Type B pancreatic cell (in vitro differentiated cells): ENCODE results near the gene MATCAP1. TPM values are rescaled to one million over a fixed set of nuclear protein-coding genes. Genes with fewer than 3 reads are reported as not detected.

Experiments
- DNase-seq: peaks from one replicate; pipeline ENCODE4 v3.0.0; 2021; ENCODE audit warnings: mixed read lengths; ENCODE audit not compliant: unreplicated experiment; ENCODE audit errors: extremely low spot score
- H3K27ac Mint-ChIP-seq: 2 replicates; pipeline ENCODE4 v1.8.0; 2021; ENCODE audit warnings: mild to moderate bottlenecking, mixed read lengths
- H3K27me3 Mint-ChIP-seq: 2 replicates; pipeline ENCODE4 v1.8.0; 2021; ENCODE audit warnings: mixed read lengths
- H3K36me3 Mint-ChIP-seq: 2 replicates; pipeline ENCODE4 v1.8.0; 2021; ENCODE audit warnings: mixed read lengths
- H3K4me1 Mint-ChIP-seq: one replicate; pipeline ENCODE4 v1.8.0; 2021; ENCODE audit warnings: mixed read lengths; ENCODE audit not compliant: unreplicated experiment
- H3K4me3 Mint-ChIP-seq: 2 replicates; pipeline ENCODE4 v1.8.0; 2021; ENCODE audit warnings: mild to moderate bottlenecking, mixed read lengths
- H3K9me3 Mint-ChIP-seq: 2 replicates; pipeline ENCODE4 v1.8.0; 2021; ENCODE audit warnings: mixed read lengths
- long read RNA-seq: library from polyadenylated mRNA; unstranded; transcript quantifications from one replicate; pipeline ENCODE4 v2.0.0, GENCODE V29; 2020
- total RNA-seq: library from RNA; stranded (reverse); gene quantifications from 2 replicates; pipeline ENCODE4 v1.2.1, GENCODE V29; 2021; ENCODE audit warnings: low replicate concordance
- TF ChIP-seq, protein P1 (sequence below): fragments of 200-600 bp; sonication (generic); conservative IDR thresholded peaks from 2 replicates; pipeline ENCODE4 v1.5.0; 2021; ENCODE audit warnings: antibody characterized with exemption, mild to moderate bottlenecking

Gene MATCAP1
- 43.5 and 77.8 TPM in 2 replicates for total RNA-seq
- long read RNA-seq, partial matches to known transcripts: 0 of 1 reads
- long read RNA-seq, other reads (novel, unspliced or antisense): 0 of 1 reads

DNA sequence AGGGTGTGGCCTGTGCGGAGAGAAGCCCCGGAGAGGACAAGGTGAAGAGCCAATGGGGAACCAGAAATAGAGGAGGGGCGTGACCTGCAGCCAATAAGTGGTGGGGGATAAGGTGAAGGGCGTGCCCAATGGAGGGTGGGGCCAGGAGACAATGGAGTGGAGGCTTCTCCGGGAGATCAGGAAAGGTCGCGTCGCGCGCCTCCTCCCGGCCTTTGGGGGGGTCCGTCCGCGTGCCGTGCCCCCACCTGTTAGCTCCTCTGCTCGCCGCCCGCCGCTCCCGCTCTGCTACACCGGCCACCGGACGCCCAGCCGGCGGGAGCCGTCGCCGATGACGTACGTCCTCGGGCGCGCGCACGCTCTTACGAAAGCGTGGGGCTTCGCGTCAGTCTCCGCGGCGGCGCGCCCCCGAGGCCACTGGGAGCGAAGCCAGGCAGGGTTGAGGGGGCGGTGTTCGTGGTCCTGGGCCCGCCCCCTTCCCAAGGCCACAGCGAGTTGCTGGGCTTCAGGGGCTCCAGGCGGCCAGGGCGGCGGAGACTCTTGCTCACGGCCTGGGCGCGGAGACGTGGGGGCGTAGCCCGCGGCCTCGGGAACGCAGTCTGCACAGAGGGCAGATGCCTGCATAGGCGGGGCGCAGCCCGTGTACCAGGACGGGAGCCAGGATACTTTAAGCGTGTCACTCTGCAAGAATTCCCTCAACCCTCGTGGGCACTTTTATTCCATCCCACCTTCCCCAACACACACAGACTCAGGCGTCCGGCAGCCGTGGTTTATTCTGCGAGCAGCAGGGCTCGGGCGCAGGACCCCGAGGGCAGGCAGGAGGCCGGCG lies at the start of gene MATCAP1:
MATCAP1 (minus strand) TSS at position 337 of the 826 bp plus-strand sequence. CDS start 3,353 bp downstream, outside the sequence.
- TF ChIP-seq, protein P1, sequence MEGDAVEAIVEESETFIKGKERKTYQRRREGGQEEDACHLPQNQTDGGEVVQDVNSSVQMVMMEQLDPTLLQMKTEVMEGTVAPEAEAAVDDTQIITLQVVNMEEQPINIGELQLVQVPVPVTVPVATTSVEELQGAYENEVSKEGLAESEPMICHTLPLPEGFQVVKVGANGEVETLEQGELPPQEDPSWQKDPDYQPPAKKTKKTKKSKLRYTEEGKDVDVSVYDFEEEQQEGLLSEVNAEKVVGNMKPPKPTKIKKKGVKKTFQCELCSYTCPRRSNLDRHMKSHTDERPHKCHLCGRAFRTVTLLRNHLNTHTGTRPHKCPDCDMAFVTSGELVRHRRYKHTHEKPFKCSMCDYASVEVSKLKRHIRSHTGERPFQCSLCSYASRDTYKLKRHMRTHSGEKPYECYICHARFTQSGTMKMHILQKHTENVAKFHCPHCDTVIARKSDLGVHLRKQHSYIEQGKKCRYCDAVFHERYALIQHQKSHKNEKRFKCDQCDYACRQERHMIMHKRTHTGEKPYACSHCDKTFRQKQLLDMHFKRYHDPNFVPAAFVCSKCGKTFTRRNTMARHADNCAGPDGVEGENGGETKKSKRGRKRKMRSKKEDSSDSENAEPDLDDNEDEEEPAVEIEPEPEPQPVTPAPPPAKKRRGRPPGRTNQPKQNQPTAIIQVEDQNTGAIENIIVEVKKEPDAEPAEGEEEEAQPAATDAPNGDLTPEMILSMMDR: no peak
- Mint-ChIP-seq H3K27me3 (peaks cover 14% of the 10 kb centered on the region), H3K36me3 (no peaks in the 10 kb centered on the region), H3K4me1 (peaks cover 7% of the 10 kb centered on the region), H3K9me3 (no peaks in the 10 kb centered on the region), H3K27ac (peak within 1 kb of the TSS; percentile 92), H3K4me3 (peak within 1 kb of the TSS; percentile 93)
- peak; percentile 95 for DNase-seq

GRCh38 chr16:67230809-67231660 lies 47.3 kb upstream of the MATCAP1 start:
- Mint-ChIP-seq H3K4me3 (no peak overlapping the region), H3K27me3 (no peaks in the 10 kb centered on the region), H3K4me1 (peaks cover 17% of the 10 kb centered on the region), H3K9me3 (no peaks in the 10 kb centered on the region), H3K36me3 (peaks cover 9% of the 10 kb centered on the region), H3K27ac (no peak overlapping the region)
- TF ChIP-seq, protein P1: no peak
- no peak for DNase-seq

- Mint-ChIP-seq H3K4me1 (peaks cover 21% of the 10 kb centered on the region), H3K9me3 (no peaks in the 10 kb centered on the region), H3K36me3 (peaks cover 8% of the 10 kb centered on the region), H3K27me3 (no peaks in the 10 kb centered on the region), H3K4me3 (peak overlapping the region; percentile 72), H3K27ac (no peak overlapping the region)
- no peak for DNase-seq
- TF ChIP-seq, protein P1: no peak
These were observed 46.4 kb upstream of the MATCAP1 start for GRCh38 chr16:67229906-67230808.

GRCh38 chr16:67228905-67229304 lies 45.1 kb upstream of the MATCAP1 start:
- Mint-ChIP-seq H3K9me3 (no peaks in the 10 kb centered on the region), H3K4me3 (peak overlapping the region; percentile 72), H3K36me3 (peaks cover 8% of the 10 kb centered on the region), H3K27ac (no peak overlapping the region), H3K4me1 (peaks cover 21% of the 10 kb centered on the region), H3K27me3 (no peaks in the 10 kb centered on the region)
- TF ChIP-seq, protein P1: no peak
- no peak for DNase-seq
